ENCODE measurements around the gene ST3GAL6. TPM values are rescaled to one million over a fixed set of nuclear protein-coding genes. Genes with fewer than 3 reads are reported as not detected.

The ST3GAL6 gene
- total and polyA plus RNA-seq, 2 of the 13 experiments (the other 11 are each of a cell fraction or from before 2014, with no cell fraction given): 17.5 to 23.2 TPM

- TF ChIP-seq ZBTB25 (CRISPR knock-in tag; IDR thresholded peaks at IDR 0.05) (no peak; the same call in 1 of the 2 replicates), TGIF2 (CRISPR knock-in tag; IDR thresholded peaks at IDR 0.05) (no peak), PRPF4 (IDR thresholded peaks at IDR 0.05; ENCODE audit: low read depth, low read length, poor library complexity, severe bottlenecking) (no peak), RXRA (CRISPR knock-in tag; IDR thresholded peaks at IDR 0.05) (peak; percentile 91; the same call in 1 of the 2 replicates), MZF1 (CRISPR knock-in tag; IDR thresholded peaks at IDR 0.05; ENCODE audit: borderline replicate concordance) (no peak), ZHX1 (CRISPR knock-in tag; IDR thresholded peaks at IDR 0.05; ENCODE audit: low read depth) (peak; percentile 69; the same call in 1 of the 2 replicates), ZNF749 (CRISPR knock-in tag; IDR thresholded peaks at IDR 0.05; ENCODE audit: borderline replicate concordance) (no peak), ZNF563 (CRISPR knock-in tag; IDR thresholded peaks at IDR 0.05) (no peak), ZNF816 (CRISPR knock-in tag; IDR thresholded peaks at IDR 0.05; ENCODE audit: borderline replicate concordance) (no peak), ZNF709 (CRISPR knock-in tag; IDR thresholded peaks at IDR 0.05) (no peak), NFE2 (CRISPR knock-in tag; IDR thresholded peaks at IDR 0.05) (no peak), ATAD3A (CRISPR knock-in tag; IDR thresholded peaks at IDR 0.05) (no peak), TEAD2 (CRISPR knock-in tag; IDR thresholded peaks at IDR 0.05) (no peak), ATM (IDR thresholded peaks at IDR 0.05; ENCODE audit: borderline replicate concordance) (peak; percentile 33; the same call in 1 of the 2 replicates), CREM (IDR thresholded peaks at IDR 0.05) (peak; percentile 51; the same call in 1 of the 2 replicates), CREM (CRISPR knock-in tag; IDR thresholded peaks at IDR 0.05) (no peak)
- TF ChIP-seq, protein P1, sequence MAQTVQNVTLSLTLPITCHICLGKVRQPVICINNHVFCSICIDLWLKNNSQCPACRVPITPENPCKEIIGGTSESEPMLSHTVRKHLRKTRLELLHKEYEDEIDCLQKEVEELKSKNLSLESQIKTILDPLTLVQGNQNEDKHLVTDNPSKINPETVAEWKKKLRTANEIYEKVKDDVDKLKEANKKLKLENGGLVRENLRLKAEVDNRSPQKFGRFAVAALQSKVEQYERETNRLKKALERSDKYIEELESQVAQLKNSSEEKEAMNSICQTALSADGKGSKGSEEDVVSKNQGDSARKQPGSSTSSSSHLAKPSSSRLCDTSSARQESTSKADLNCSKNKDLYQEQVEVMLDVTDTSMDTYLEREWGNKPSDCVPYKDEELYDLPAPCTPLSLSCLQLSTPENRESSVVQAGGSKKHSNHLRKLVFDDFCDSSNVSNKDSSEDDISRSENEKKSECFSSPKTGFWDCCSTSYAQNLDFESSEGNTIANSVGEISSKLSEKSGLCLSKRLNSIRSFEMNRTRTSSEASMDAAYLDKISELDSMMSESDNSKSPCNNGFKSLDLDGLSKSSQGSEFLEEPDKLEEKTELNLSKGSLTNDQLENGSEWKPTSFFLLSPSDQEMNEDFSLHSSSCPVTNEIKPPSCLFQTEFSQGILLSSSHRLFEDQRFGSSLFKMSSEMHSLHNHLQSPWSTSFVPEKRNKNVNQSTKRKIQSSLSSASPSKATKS (CRISPR knock-in tag; IDR thresholded peaks at IDR 0.05): no peak
- TF ChIP-seq, protein P2, sequence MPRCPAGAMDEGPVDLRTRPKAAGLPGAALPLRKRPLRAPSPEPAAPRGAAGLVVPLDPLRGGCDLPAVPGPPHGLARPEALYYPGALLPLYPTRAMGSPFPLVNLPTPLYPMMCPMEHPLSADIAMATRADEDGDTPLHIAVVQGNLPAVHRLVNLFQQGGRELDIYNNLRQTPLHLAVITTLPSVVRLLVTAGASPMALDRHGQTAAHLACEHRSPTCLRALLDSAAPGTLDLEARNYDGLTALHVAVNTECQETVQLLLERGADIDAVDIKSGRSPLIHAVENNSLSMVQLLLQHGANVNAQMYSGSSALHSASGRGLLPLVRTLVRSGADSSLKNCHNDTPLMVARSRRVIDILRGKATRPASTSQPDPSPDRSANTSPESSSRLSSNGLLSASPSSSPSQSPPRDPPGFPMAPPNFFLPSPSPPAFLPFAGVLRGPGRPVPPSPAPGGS (CRISPR knock-in tag; IDR thresholded peaks at IDR 0.05): no peak
- TF ChIP-seq, protein P3, sequence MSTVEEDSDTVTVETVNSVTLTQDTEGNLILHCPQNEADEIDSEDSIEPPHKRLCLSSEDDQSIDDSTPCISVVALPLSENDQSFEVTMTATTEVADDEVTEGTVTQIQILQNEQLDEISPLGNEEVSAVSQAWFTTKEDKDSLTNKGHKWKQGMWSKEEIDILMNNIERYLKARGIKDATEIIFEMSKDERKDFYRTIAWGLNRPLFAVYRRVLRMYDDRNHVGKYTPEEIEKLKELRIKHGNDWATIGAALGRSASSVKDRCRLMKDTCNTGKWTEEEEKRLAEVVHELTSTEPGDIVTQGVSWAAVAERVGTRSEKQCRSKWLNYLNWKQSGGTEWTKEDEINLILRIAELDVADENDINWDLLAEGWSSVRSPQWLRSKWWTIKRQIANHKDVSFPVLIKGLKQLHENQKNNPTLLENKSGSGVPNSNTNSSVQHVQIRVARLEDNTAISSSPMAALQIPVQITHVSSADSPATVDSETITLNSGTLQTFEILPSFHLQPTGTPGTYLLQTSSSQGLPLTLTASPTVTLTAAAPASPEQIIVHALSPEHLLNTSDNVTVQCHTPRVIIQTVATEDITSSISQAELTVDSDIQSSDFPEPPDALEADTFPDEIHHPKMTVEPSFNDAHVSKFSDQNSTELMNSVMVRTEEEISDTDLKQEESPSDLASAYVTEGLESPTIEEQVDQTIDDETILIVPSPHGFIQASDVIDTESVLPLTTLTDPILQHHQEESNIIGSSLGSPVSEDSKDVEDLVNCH (CRISPR knock-in tag; IDR thresholded peaks at IDR 0.05): no peak
- TF ChIP-seq, protein P4, sequence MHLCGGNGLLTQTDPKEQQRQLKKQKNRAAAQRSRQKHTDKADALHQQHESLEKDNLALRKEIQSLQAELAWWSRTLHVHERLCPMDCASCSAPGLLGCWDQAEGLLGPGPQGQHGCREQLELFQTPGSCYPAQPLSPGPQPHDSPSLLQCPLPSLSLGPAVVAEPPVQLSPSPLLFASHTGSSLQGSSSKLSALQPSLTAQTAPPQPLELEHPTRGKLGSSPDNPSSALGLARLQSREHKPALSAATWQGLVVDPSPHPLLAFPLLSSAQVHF (CRISPR knock-in tag; IDR thresholded peaks at IDR 0.05): no peak
Measured at GRCh38 chr3:98786364-98787006, 23.3 kb downstream of the ST3GAL6 start (continued).
